Measurements from ENCODE around the gene MRPS9. TPM values are rescaled to one million over a fixed set of nuclear protein-coding genes. Genes with fewer than 3 reads are reported as not detected.

MRPS9 gene
- total RNA-seq, 1 experiment from 2014 or later = 49.7 TPM

GRCh38 chr2:105056245-105056644 lies 18.4 kb downstream of the MRPS9 start:
- Histone ChIP-seq H3K4me1 (ENCODE audit: control insufficient read depth in 1 of 2, insufficient read depth in 2 of 2, low read length in 2 of 2) (peaks cover 0 to 7% of the 10 kb centered on the region in 2 experiments; a peak in 1 of 4 replicates), H3K79me2 (ENCODE audit: insufficient read depth, low read length) (peaks cover 64% of the 10 kb centered on the region), H3K4me3 (replicated peaks in 1 of 2; ENCODE audit: low read depth in 1 of 2, low read length in 2 of 2) (no peak overlapping the region), H2AFZ (ENCODE audit: low read depth, low read length, poor library complexity, severe bottlenecking) (no peak overlapping the region), H3K9ac (ENCODE audit: low read length) (no peak overlapping the region), H3K9me3 (ENCODE audit: control insufficient read depth in 1 of 2, insufficient read depth in 1 of 2, low read depth in 1 of 2, low read length in 2 of 2) (no peaks in the 10 kb centered on the region), H3K36me3 (ENCODE audit: control insufficient read depth in 1 of 2, insufficient read depth in 2 of 2, low read length in 2 of 2) (0 out of 4 replicates have a peak, but pooled peaks cover 0 to under 1% of the 10 kb centered on the region in 2 experiments), H3K9me2 (ENCODE audit: insufficient read depth) (no peaks in the 10 kb centered on the region), H3K4me2 (ENCODE audit: low read length) (no peak overlapping the region), H4K20me1 (ENCODE audit: insufficient read depth) (no peaks in the 10 kb centered on the region; the same call in 1 of the 2 replicates), H3K27me3 (ENCODE audit: insufficient read depth, low read length) (no peaks in the 10 kb centered on the region), H3K27ac (ENCODE audit: low read depth, low read length) (no peak overlapping the region)
- CTCF ChIA-PET = no interaction called here
- no TSS peak for BruUV-seq (replicated peaks)
- DNase-seq (ENCODE audit: low read depth, low spot score) (no peak), ATAC-seq (no peak)
- POLR2A ChIA-PET = no interaction called here
- RAD21 ChIA-PET (ENCODE audit: low non-redundant PET in 1 of 2, low total read pairs in 2 of 2, uncharacterized antibody in 2 of 2, unreplicated experiment in 2 of 2) = no interaction called here
- intact Hi-C loops (cut with micrococcal nuclease) = no loop called here
- TF ChIP-seq CBX3 (IDR thresholded peaks at IDR 0.05; ENCODE audit: low read depth) = no peak
- no peak for TF ChIP-seq RAD21 (IDR thresholded peaks at IDR 0.05; ENCODE audit: low read depth)
- TF ChIP-seq CEBPB (IDR thresholded peaks at IDR 0.05; ENCODE audit: low read depth) = no peak
- TF ChIP-seq JUND (IDR thresholded peaks at IDR 0.05) = no peak
- TF ChIP-seq ZNF274 (IDR thresholded peaks at IDR 0.05; ENCODE audit: low read depth, low read length) = no peak
- no peak for TF ChIP-seq FOSL1 (IDR thresholded peaks at IDR 0.05; ENCODE audit: low read depth)
- TF ChIP-seq SP1 (IDR thresholded peaks at IDR 0.05; ENCODE audit: low read depth) = no peak
- no peak for TF ChIP-seq EZH2phosphoT487 (IDR thresholded peaks at IDR 0.05; ENCODE audit: borderline replicate concordance)
- TF ChIP-seq POLR2A (IDR thresholded peaks at IDR 0.05; ENCODE audit: borderline replicate concordance, extremely low read depth, insufficient read depth, insufficient read length) = no peak
- no peak for TF ChIP-seq ZBTB33 (IDR thresholded peaks at IDR 0.05; ENCODE audit: extremely low read depth, insufficient replicate concordance, low read length)
- no peak for TF ChIP-seq MAX (IDR thresholded peaks at IDR 0.05)
- no peak for TF ChIP-seq POLR2AphosphoS5 (IDR thresholded peaks at IDR 0.05; ENCODE audit: low read depth, low read length)
- TF ChIP-seq ZFX (IDR thresholded peaks at IDR 0.05) = no peak
- TF ChIP-seq REST (IDR thresholded peaks at IDR 0.05; ENCODE audit: low read depth) = no peak
- no peak for TF ChIP-seq ATF3 (IDR thresholded peaks at IDR 0.05)
- no peak for TF ChIP-seq TCF7L2 (IDR thresholded peaks at IDR 0.05; ENCODE audit: borderline replicate concordance, extremely low read depth, insufficient read depth, insufficient read length)
- TF ChIP-seq ELF1 (IDR thresholded peaks at IDR 0.05; ENCODE audit: borderline replicate concordance, low read depth) = no peak
- no peak for TF ChIP-seq CTCF (IDR thresholded peaks at IDR 0.05 in 2 of 3, conservative IDR thresholded peaks at IDR 0.05 in 1 of 3; ENCODE audit: borderline replicate concordance in 1 of 3, insufficient read depth in 1 of 3, low read depth in 2 of 3, low read length in 2 of 3)
- no peak for TF ChIP-seq EGR1 (IDR thresholded peaks at IDR 0.05; ENCODE audit: low read depth)
